PFSK-1 (cell line): ENCODE results near the gene DNAJB1.

ENCODE experiments used
- FOXP2 ChIP-seq: optimal IDR thresholded peaks from 2 replicates; pipeline ENCODE3; 2011; ENCODE audit warnings: borderline replicate concordance, control low read depth, inconsistent platforms; ENCODE audit not compliant: insufficient read depth; ENCODE audit errors: extremely low read length, extremely low read depth
- POLR2AphosphoS5 ChIP-seq: IDR thresholded peaks from 2 replicates; pipeline ENCODE4 v1.6.1; 2012; ENCODE audit warnings: low read depth, mild to moderate bottlenecking, control low read depth, low read length, moderate library complexity
- REST ChIP-seq, 2 experiments: IDR thresholded peaks; 2 replicates each; pipeline versions ENCODE4 v1.6.1 to v1.8.0; 2011 to 2012; ENCODE audit warnings: low read depth in 2 of 2, low read length in 2 of 2, control low read depth in 1 of 2, inconsistent platforms in 1 of 2, mild to moderate bottlenecking in 1 of 2, moderate library complexity in 1 of 2; ENCODE audit not compliant: insufficient read depth in 1 of 2
- SIN3A ChIP-seq: IDR thresholded peaks from 2 replicates; pipeline ENCODE4 v1.6.1; 2012; ENCODE audit warnings: mild to moderate bottlenecking, low read length, moderate library complexity, borderline replicate concordance; ENCODE audit not compliant: insufficient read depth
- TAF1 ChIP-seq: IDR thresholded peaks from 2 replicates; pipeline ENCODE4 v1.6.1; 2012; ENCODE audit warnings: low read length, control low read depth, borderline replicate concordance; ENCODE audit not compliant: insufficient read depth

The DNAJB1 gene

GRCh38 chr19:14476673-14477401, 41.4 kb downstream of the DNAJB1 start:
- TF ChIP-seq REST (IDR thresholded peaks at IDR 0.05; ENCODE audit: insufficient read depth in 1 of 2, low read depth in 2 of 2, low read length in 2 of 2) (no peak), FOXP2 (peak; percentile 60)

- no peak for TF ChIP-seq SIN3A
- no peak for TF ChIP-seq POLR2AphosphoS5
- TF ChIP-seq FOXP2: no peak
- no peak for TF ChIP-seq REST (IDR thresholded peaks at IDR 0.05; ENCODE audit: insufficient read depth in 1 of 2, low read depth in 2 of 2, low read length in 2 of 2)
- TF ChIP-seq TAF1: no peak
Observed at GRCh38 chr19:14476327-14476672, 41.9 kb downstream of the DNAJB1 start.

- TF ChIP-seq REST (IDR thresholded peaks at IDR 0.05; ENCODE audit: insufficient read depth in 1 of 2, low read depth in 2 of 2, low read length in 2 of 2) (no peak), TAF1 (no peak), POLR2AphosphoS5 (no peak), FOXP2 (no peak), SIN3A (no peak)
Observed at GRCh38 chr19:14475251-14476073, 42.7 kb downstream of the DNAJB1 start, which contains the start of gene PTGER1. Gene PTGER1, minus strand, starts transcription at chr19:14475354. Its CDS starts 1,034 bp downstream, at chr19:14474320.

GRCh38 chr19:14474827-14475226, 43.4 kb downstream of the DNAJB1 start:
- TF ChIP-seq FOXP2: no peak
- no peak for TF ChIP-seq TAF1
- no peak for TF ChIP-seq SIN3A
- TF ChIP-seq REST (IDR thresholded peaks at IDR 0.05; ENCODE audit: insufficient read depth in 1 of 2, low read depth in 2 of 2, low read length in 2 of 2): no peak
- no peak for TF ChIP-seq POLR2AphosphoS5
